Activated T-helper 1 cell treated with anti-CD3 and anti-CD28 coated beads, Interleukin-12 subunit alpha, Interleukin-12 subunit beta, Interleukin-2, Interleukin-4 antibody, amounts not matched to agents 30 ng/mL and 10 ng/mL and 1 ng/mL, durations not matched to agents 14 hours and 24 hours and 36 hours (primary cell): Measurements from ENCODE around the gene OR2T3. TPM values are rescaled to one million over a fixed set of nuclear protein-coding genes. Genes with fewer than 3 reads are reported as not detected.
"Not testable (repeated sequence)": the region's sequence is repeated elsewhere in the genome, so short reads cannot be mapped to it uniquely, and the experiment has no call there.

Experiments used
- DNase-seq: peaks from one replicate; pipeline ENCODE4 v3.0.0; 2021; ENCODE audit warnings: low spot score
- H3K27ac Mint-ChIP-seq: one replicate; pipeline ENCODE4 v1.8.0; 2021; ENCODE audit warnings: mild to moderate bottlenecking, mixed read lengths
- H3K27me3 Mint-ChIP-seq: one replicate; pipeline ENCODE4 v1.8.0; 2022; ENCODE audit warnings: mild to moderate bottlenecking, moderate library complexity, mixed read lengths; ENCODE audit not compliant: insufficient read depth
- H3K36me3 Mint-ChIP-seq: one replicate; pipeline ENCODE4 v1.8.0; 2021; ENCODE audit warnings: low read depth, mixed read lengths
- H3K4me1 Mint-ChIP-seq: one replicate; pipeline ENCODE4 v1.8.0; 2021; ENCODE audit warnings: low read depth, mixed read lengths
- H3K4me3 Mint-ChIP-seq: one replicate; pipeline ENCODE4 v1.8.0; 2021; ENCODE audit warnings: mild to moderate bottlenecking, moderate library complexity, mixed read lengths
- H3K9me3 Mint-ChIP-seq: one replicate; pipeline ENCODE4 v1.8.0; 2021; ENCODE audit warnings: mixed read lengths
- intact Hi-C: fragments of 100-400 bp; cut with micrococcal nuclease; formaldehyde crosslinking; loops from one replicate; pipeline ENCODE4 v1.15.1; 2024
- total RNA-seq: library from RNA; stranded (reverse); gene quantifications from 2 replicates; pipeline ENCODE4 v1.2.3, GENCODE V29; 2022

The OR2T3 gene
- total RNA-seq, 1 donor from 2014 or later: not detected

GRCh38 chr1:248448409-248449074 lies 24.6 kb upstream of the OR2T3 start:
- H3K27ac Mint-ChIP-seq, H3K9me3 Mint-ChIP-seq, H3K36me3 Mint-ChIP-seq, H3K4me1 Mint-ChIP-seq, DNase-seq, intact Hi-C loops, H3K27me3 Mint-ChIP-seq, H3K4me3 Mint-ChIP-seq: not testable (repeated sequence)

DNA sequence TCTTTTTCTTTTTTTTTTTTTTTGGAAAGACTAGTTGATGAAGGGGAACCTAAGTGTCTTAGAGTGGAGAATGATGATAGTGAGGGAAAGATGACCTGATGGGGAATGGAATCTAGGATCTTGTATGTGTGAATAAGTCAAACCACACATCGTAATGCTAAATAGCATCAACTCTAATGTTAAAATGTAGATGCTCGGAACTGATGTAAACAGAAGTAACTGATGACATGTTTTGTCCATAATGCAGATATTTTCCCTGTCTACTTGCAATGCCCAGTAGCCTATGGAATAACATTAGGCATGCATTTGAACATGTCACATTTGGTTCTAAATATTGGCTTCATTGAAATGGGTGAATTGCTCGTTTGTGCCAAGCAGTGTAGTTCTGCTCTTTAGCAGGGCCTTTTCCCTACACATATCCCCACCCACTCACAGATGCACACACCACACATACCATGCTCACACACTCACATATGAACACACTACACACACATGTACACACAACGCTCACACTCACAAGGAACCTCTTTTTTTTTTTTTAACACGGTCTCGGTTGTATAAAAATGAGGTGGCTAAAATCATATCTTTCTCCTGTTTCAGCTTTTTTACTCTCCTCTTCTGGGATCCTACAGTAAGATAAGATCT lies 23.2 kb upstream of the OR2T3 start:
- H3K9me3 Mint-ChIP-seq, H3K4me1 Mint-ChIP-seq, H3K4me3 Mint-ChIP-seq, H3K27me3 Mint-ChIP-seq, DNase-seq, intact Hi-C loops, H3K36me3 Mint-ChIP-seq, H3K27ac Mint-ChIP-seq: not testable (repeated sequence)

GRCh38 chr1:248450466-248451145 lies 22.5 kb upstream of the OR2T3 start:
- not testable (repeated sequence) for H3K27me3 Mint-ChIP-seq

DNA sequence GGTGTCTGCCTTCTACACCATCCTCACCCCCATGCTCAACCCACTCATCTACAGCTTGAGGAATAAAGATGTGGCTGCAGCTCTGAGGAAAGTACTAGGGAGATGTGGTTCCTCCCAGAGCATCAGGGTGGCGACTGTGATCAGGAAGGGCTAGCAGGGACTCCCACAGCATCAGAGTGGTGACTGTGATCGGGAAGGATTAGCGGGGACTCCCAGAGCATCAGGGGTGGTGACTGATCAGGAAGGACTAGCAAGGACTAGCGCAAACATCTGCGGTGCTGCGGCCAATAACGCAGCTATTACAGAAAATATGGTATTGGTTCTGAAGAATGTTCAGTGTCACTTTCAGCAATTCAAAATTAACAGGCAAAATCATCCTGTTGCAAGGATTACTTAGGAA lies 19.5 kb upstream of the OR2T3 start:
- H3K4me3 Mint-ChIP-seq, H3K27me3 Mint-ChIP-seq, H3K36me3 Mint-ChIP-seq, H3K9me3 Mint-ChIP-seq, intact Hi-C loops, DNase-seq, H3K27ac Mint-ChIP-seq, H3K4me1 Mint-ChIP-seq: not testable (repeated sequence)

More at GRCh38 chr1:248450466-248451145, 22.5 kb upstream of the OR2T3 start:
- intact Hi-C loops, H3K4me1 Mint-ChIP-seq, H3K36me3 Mint-ChIP-seq, H3K9me3 Mint-ChIP-seq, H3K27ac Mint-ChIP-seq, DNase-seq, H3K4me3 Mint-ChIP-seq: not testable (repeated sequence)

DNA sequence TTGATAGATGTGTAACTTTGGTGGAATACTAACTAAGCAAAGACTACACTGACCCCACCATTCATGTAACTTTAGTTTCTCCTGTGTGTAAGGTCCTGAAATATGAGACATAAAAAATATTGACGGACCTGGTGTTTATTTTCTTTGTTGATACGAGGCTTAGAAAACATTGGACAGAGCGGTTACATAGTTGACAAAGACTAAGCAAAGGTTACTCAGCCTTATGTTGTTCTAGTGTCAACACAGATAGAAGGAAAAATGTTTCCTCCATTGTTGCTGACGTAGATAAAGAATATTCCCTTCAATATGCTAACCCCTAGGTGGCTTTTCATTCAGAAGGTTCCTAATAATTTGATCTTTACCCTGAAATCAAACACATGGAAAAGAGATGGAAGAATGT lies 18.1 kb upstream of the OR2T3 start:
- H3K4me3 Mint-ChIP-seq, H3K27me3 Mint-ChIP-seq, H3K36me3 Mint-ChIP-seq, intact Hi-C loops, H3K27ac Mint-ChIP-seq, H3K4me1 Mint-ChIP-seq, H3K9me3 Mint-ChIP-seq, DNase-seq: not testable (repeated sequence)

DNA sequence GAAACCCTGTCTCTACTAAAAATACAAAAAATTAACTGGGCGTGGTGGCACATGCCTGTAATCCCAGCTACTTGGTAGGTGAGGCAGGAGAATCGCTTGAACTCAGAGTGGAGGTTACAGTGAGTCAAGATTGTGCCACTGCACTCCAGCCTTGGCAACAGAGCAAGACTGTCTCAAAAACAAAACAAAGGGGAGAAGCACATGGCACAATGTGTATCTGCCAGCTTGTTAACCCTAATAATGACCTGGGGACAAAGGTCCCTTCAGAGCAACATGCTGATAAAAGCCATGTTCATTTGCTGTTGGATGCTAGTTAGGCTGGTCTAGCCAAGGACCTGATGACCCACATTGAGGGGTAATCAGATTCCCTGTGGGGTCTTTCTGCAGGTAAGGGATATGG lies 16.5 kb upstream of the OR2T3 start:
- DNase-seq, H3K27ac Mint-ChIP-seq, H3K9me3 Mint-ChIP-seq, H3K36me3 Mint-ChIP-seq, intact Hi-C loops, H3K27me3 Mint-ChIP-seq, H3K4me1 Mint-ChIP-seq, H3K4me3 Mint-ChIP-seq: not testable (repeated sequence)

DNA sequence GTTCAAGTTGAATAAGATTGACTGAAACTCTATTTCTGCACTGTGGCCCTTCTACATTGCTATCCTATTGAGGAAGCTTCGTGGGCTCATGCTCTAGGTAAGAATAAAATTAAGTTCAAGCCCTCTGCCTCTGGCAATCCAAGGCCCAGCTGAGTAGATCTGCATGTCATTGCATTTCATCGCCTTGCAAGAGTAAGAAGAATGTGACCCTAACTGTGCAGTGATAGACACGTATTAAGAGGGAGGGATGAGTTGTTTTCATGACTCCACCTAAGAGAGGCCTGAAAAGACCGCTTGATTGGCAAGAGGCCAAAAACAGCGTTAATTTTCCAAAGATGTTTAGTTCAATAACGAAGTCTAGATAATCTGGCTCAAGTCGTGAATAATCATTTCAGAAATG lies 14.0 kb upstream of the OR2T3 start:
- H3K36me3 Mint-ChIP-seq, H3K27me3 Mint-ChIP-seq, H3K9me3 Mint-ChIP-seq, H3K4me1 Mint-ChIP-seq, DNase-seq, H3K4me3 Mint-ChIP-seq, intact Hi-C loops, H3K27ac Mint-ChIP-seq: not testable (repeated sequence)

GRCh38 chr1:248471154-248471553 lies 2.0 kb upstream of the OR2T3 start:
- Mint-ChIP-seq H3K36me3 (no peaks in the 10 kb centered on the region), H3K4me1 (no peaks in the 10 kb centered on the region), H3K27me3 (peaks cover 9% of the 10 kb centered on the region), H3K27ac (no peak overlapping the region), H3K4me3 (no peak overlapping the region), H3K9me3 (no peaks in the 10 kb centered on the region)
- DNase-seq: no peak
- intact Hi-C loops: loop anchor here (5.0 kb wide), 1 partner anchor 101 kb away; the partner anchor contains the start of gene OR2T34

GRCh38 chr1:248472111-248472510 lies 1.0 kb upstream of the OR2T3 start:
- peaks cover 12% of the 10 kb centered on the region for H3K27me3 Mint-ChIP-seq
- H3K9me3 Mint-ChIP-seq, H3K4me1 Mint-ChIP-seq, DNase-seq, H3K4me3 Mint-ChIP-seq, H3K27ac Mint-ChIP-seq, H3K36me3 Mint-ChIP-seq: not testable (repeated sequence)
- intact Hi-C loops: loop anchor here (5.0 kb wide), 1 partner anchor 100 kb away; the partner anchor contains the start of gene OR2T34

DNA sequence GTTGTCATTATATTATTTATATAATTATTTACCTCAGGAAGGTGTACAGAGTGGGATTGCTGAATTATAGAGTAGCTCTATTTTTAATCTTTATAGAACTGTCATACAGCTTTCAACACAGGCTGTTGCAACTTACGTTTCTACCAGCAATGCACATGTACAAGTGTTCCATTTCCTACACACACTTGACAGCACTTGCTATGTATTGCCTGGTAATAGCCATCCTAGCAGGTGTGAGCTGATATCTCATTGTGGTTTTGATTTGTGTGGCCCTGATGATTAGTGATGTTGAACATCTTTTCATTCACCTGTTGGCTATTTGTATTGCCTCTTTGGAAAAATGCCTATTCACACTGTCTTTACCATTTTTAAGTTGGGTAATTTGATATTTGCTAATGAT lies 2.5 kb downstream of the OR2T3 start:
- H3K27ac Mint-ChIP-seq, H3K4me3 Mint-ChIP-seq, H3K36me3 Mint-ChIP-seq, H3K9me3 Mint-ChIP-seq, intact Hi-C loops, DNase-seq, H3K4me1 Mint-ChIP-seq: not testable (repeated sequence)
- peaks cover 12% of the 10 kb centered on the region for H3K27me3 Mint-ChIP-seq

GRCh38 chr1:248481686-248482579 lies 8.8 kb downstream of the OR2T3 start:
- H3K9me3 Mint-ChIP-seq, intact Hi-C loops, H3K36me3 Mint-ChIP-seq, H3K27me3 Mint-ChIP-seq: not testable (repeated sequence)
- H3K4me1 Mint-ChIP-seq: peaks cover 14% of the 10 kb centered on the region
- peak; percentile 11 for DNase-seq
- peak overlapping the region; percentile 81 for H3K4me3 Mint-ChIP-seq
- H3K27ac Mint-ChIP-seq: peak overlapping the region; percentile 86

DNA sequence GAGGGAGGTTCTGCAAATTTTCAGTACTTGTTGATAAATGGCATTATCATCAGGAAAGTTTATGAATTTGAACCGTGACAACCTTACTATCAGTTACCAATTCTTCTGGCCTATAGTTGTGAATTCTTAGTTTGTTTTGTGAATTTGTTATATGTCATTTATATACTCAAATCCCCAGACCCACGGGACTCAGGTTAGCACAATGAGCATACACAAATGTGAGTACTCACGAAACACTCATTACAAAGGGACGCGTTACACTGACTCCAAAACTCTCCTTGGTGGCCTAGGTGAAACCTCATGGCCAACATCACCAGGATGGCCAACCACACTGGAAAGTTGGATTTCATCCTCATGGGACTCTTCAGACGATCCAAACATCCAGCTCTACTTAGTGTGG lies 15.1 kb downstream of the OR2T3 start, which contains the start of gene OR2T5:
OR2T5 (plus strand) TSS at position 301 of the 400 bp plus-strand sequence; CDS start at position 301, 0 bp downstream.
- H3K9me3 Mint-ChIP-seq, H3K27me3 Mint-ChIP-seq, H3K4me1 Mint-ChIP-seq, H3K36me3 Mint-ChIP-seq, H3K4me3 Mint-ChIP-seq, intact Hi-C loops, H3K27ac Mint-ChIP-seq, DNase-seq: not testable (repeated sequence)
